ENCODE data around the gene PLP1.

GRCh38 chrX:103730796-103731493 lies 45.7 kb upstream of the PLP1 start:
- TF ChIP-seq POLR2AphosphoS5 (IDR thresholded peaks at IDR 0.05) (no peak), CTCF (IDR thresholded peaks at IDR 0.05) (no peak)
